ENCODE data around the gene ADGRA1. TPM values are rescaled to one million over a fixed set of nuclear protein-coding genes. Genes with fewer than 3 reads are reported as not detected.
A peak's percentile ranks its signal among the peaks of the same experiment; 100 is the strongest.

The ADGRA1 gene
- total and polyA plus RNA-seq, 2 of the 13 experiments (the other 11 are each of a cell fraction or from before 2014, with no cell fraction given) = not detected

GRCh38 chr10:133117688-133118071 lies 30.0 kb downstream of the ADGRA1 start:
- intact Hi-C loops (cut with micrococcal nuclease; ENCODE audit: unreplicated experiment) = no loop called here
- in situ Hi-C loops (cut with HindIII; ENCODE audit: extremely low pct_ligation_motif_present, low pct_unique_long_range_greater_than_20kb) = no loop called here
- DNase-seq (ENCODE audit: low spot score) (no peak), FAIRE-seq (no peak), ATAC-seq (no peak)
- Histone ChIP-seq H3K4me2 (ENCODE audit: low read depth, low read length) (no peak overlapping the region), H3K27ac (ENCODE audit: extremely low read length, insufficient read depth, low read length) (no peak overlapping the region), H2AFZ (ENCODE audit: low read length) (no peak overlapping the region), H3K4me1 (ENCODE audit: insufficient read depth, low read length) (no peaks in the 10 kb centered on the region), H3K36me3 (replicated peaks in 1 of 2; ENCODE audit: control insufficient read depth in 1 of 2, insufficient read depth in 2 of 2, low read length in 2 of 2) (no peaks in the 10 kb centered on the region), H3K9me3 (ENCODE audit: low read length) (no peaks in the 10 kb centered on the region), H3K79me2 (ENCODE audit: insufficient read depth, low read length) (no peaks in the 10 kb centered on the region), H3K27me3 (ENCODE audit: control insufficient read depth in 1 of 2, insufficient read depth in 2 of 2, low read length in 2 of 2) (peaks cover 7 to 46% of the 10 kb centered on the region in 2 experiments; a peak in 4 of 5 replicates), H4K20me1 (ENCODE audit: insufficient read depth, low read length) (no peaks in the 10 kb centered on the region), H3K9ac (ENCODE audit: insufficient read depth, low read depth, low read length) (no peak overlapping the region), H3K4me3 (replicated peaks in 1 of 3; ENCODE audit: insufficient read depth in 1 of 3, low read depth in 2 of 3, low read length in 3 of 3) (no peak overlapping the region)
- 0% methylated on average over 4 of the region's 8 CpGs for WGBS (ENCODE audit: low lambda C conversion rate)
- CTCF ChIA-PET (ENCODE audit: low intra/inter-chr PET ratio, low total read pairs) = no interaction called here
- POLR2A ChIA-PET = no interaction called here
- TF ChIP-seq ZNF589 (CRISPR knock-in tag; conservative IDR thresholded peaks at IDR 0.05) = no peak
- TF ChIP-seq SRSF1 (optimal IDR thresholded peaks at IDR 0.05; ENCODE audit: low read depth, low read length) = no peak
- TF ChIP-seq CERS6 (CRISPR knock-in tag; IDR thresholded peaks at IDR 0.05) = no peak
- BruUV-seq (replicated peaks) = no TSS peak

- no TSS peak for BruUV-seq (replicated peaks)
- no peak overlapping the region for H3K9ac ChIP-seq (ENCODE audit: insufficient read depth, low read depth, low read length)
- H3K27ac ChIP-seq (ENCODE audit: extremely low read length, insufficient read depth, low read length) = no peak overlapping the region
- no peak overlapping the region for H2AFZ ChIP-seq (ENCODE audit: low read length)
- peaks cover 6% of the 10 kb centered on the region; the same call in 1 of the 2 replicates for H4K20me1 ChIP-seq (ENCODE audit: insufficient read depth, low read length)
- 41% methylated on average over 8 of the region's 8 CpGs for whole genome bisulfite sequencing (ENCODE audit: low lambda C conversion rate)
- ChIA-PET POLR2A (no interaction called here), CTCF (ENCODE audit: low intra/inter-chr PET ratio, low total read pairs) (no interaction called here)
- H3K79me2 ChIP-seq (ENCODE audit: insufficient read depth, low read length) = no peaks in the 10 kb centered on the region
- intact Hi-C loops (cut with micrococcal nuclease; ENCODE audit: unreplicated experiment) = loop anchor here (5.0 kb wide), 1 partner anchor 184 kb away; no protein-coding TSS in a partner anchor
- TF ChIP-seq HMGXB3 (CRISPR knock-in tag; IDR thresholded peaks at IDR 0.05; ENCODE audit: borderline replicate concordance) (no peak), MNT (IDR thresholded peaks at IDR 0.05) (peak; percentile 76), ZNF772 (CRISPR knock-in tag; IDR thresholded peaks at IDR 0.05) (no peak), BRCA1 (CRISPR knock-in tag; IDR thresholded peaks at IDR 0.05) (no peak), ZNF616 (CRISPR knock-in tag; IDR thresholded peaks at IDR 0.05; ENCODE audit: low read depth) (no peak)
- H3K36me3 ChIP-seq (replicated peaks in 1 of 2; ENCODE audit: control insufficient read depth in 1 of 2, insufficient read depth in 2 of 2, low read length in 2 of 2) = no peaks in the 10 kb centered on the region
- peaks cover 10 to 41% of the 10 kb centered on the region in 2 experiments; a peak in 4 of 5 replicates for H3K27me3 ChIP-seq (ENCODE audit: control insufficient read depth in 1 of 2, insufficient read depth in 2 of 2, low read length in 2 of 2)
- FAIRE-seq (no peak), DNase-seq (ENCODE audit: low spot score) (no peak), ATAC-seq (no peak)
- H3K4me2 ChIP-seq (ENCODE audit: low read depth, low read length) = no peak overlapping the region
- no peaks in the 10 kb centered on the region for H3K4me1 ChIP-seq (ENCODE audit: insufficient read depth, low read length)
- in situ Hi-C loops (cut with HindIII; ENCODE audit: extremely low pct_ligation_motif_present, low pct_unique_long_range_greater_than_20kb) = loop anchor here (10.0 kb wide), 1 partner anchor 177 kb away; the partner anchor contains the start of gene CFAP46
- no peak overlapping the region for H3K4me3 ChIP-seq (replicated peaks in 1 of 3; ENCODE audit: insufficient read depth in 1 of 3, low read depth in 2 of 3, low read length in 3 of 3)
- no peaks in the 10 kb centered on the region for H3K9me3 ChIP-seq (ENCODE audit: low read length)
These were observed 33.8 kb downstream of the ADGRA1 start for GRCh38 chr10:133121479-133121878.

All from HepG2 (cell line).